ENCODE measurements around the gene RBM45.
"Not testable (repeated sequence)": the region's sequence is repeated elsewhere in the genome, so short reads cannot be mapped to it uniquely, and the experiment has no call there.

RBM45 gene

GRCh38 chr2:178076130-178076529 is 36.1 kb upstream of the RBM45 start:
- Histone ChIP-seq H3K27me3 (ENCODE audit: control insufficient read depth, insufficient read depth, low read length) (peaks cover 10% of the 10 kb centered on the region), H3K4me3 (ENCODE audit: low read length) (no peak overlapping the region), H3K36me3 (ENCODE audit: control insufficient read depth, insufficient read depth, low read length) (no peaks in the 10 kb centered on the region), H3K4me1 (ENCODE audit: control insufficient read depth, insufficient read depth, low read length) (peaks cover 28% of the 10 kb centered on the region), H3K9ac (ENCODE audit: low read length) (no peak overlapping the region), H3K9me3 (ENCODE audit: control insufficient read depth, low read length) (no peaks in the 10 kb centered on the region)

GRCh38 chr2:178079279-178079678 is 33.0 kb upstream of the RBM45 start:
- H3K9ac ChIP-seq (ENCODE audit: low read length); H3K27me3 ChIP-seq (ENCODE audit: control insufficient read depth, insufficient read depth, low read length); H3K9me3 ChIP-seq (ENCODE audit: control insufficient read depth, low read length); H3K36me3 ChIP-seq (ENCODE audit: control insufficient read depth, insufficient read depth, low read length); H3K4me1 ChIP-seq (ENCODE audit: control insufficient read depth, insufficient read depth, low read length); H3K4me3 ChIP-seq (ENCODE audit: low read length): not testable (repeated sequence)

- H3K4me3 ChIP-seq (ENCODE audit: low read length), result no peak overlapping the region
- no peaks in the 10 kb centered on the region for H3K9me3 ChIP-seq (ENCODE audit: control insufficient read depth, low read length)
These were observed 29.7 kb upstream of the RBM45 start for GRCh38 chr2:178082408-178083045.

GRCh38 chr2:178084273-178084672 is 28.0 kb upstream of the RBM45 start:
- Histone ChIP-seq H3K4me1 (ENCODE audit: control insufficient read depth, insufficient read depth, low read length) (no peaks in the 10 kb centered on the region), H3K9me3 (ENCODE audit: control insufficient read depth, low read length) (no peaks in the 10 kb centered on the region), H3K4me3 (ENCODE audit: low read length) (no peak overlapping the region), H3K9ac (ENCODE audit: low read length) (no peak overlapping the region), H3K27me3 (ENCODE audit: control insufficient read depth, insufficient read depth, low read length) (no peaks in the 10 kb centered on the region), H3K36me3 (ENCODE audit: control insufficient read depth, insufficient read depth, low read length) (no peaks in the 10 kb centered on the region)

More at GRCh38 chr2:178082408-178083045, 29.7 kb upstream of the RBM45 start:
- H3K9ac ChIP-seq (ENCODE audit: low read length), result no peak overlapping the region
- H3K4me1 ChIP-seq (ENCODE audit: control insufficient read depth, insufficient read depth, low read length), result no peaks in the 10 kb centered on the region
- H3K27me3 ChIP-seq (ENCODE audit: control insufficient read depth, insufficient read depth, low read length), result no peaks in the 10 kb centered on the region
- H3K36me3 ChIP-seq (ENCODE audit: control insufficient read depth, insufficient read depth, low read length), result no peaks in the 10 kb centered on the region

GRCh38 chr2:178088774-178089270 is 23.4 kb upstream of the RBM45 start:
- Histone ChIP-seq H3K27me3 (ENCODE audit: control insufficient read depth, insufficient read depth, low read length) (no peaks in the 10 kb centered on the region), H3K9me3 (ENCODE audit: control insufficient read depth, low read length) (no peaks in the 10 kb centered on the region), H3K4me1 (ENCODE audit: control insufficient read depth, insufficient read depth, low read length) (no peaks in the 10 kb centered on the region), H3K36me3 (ENCODE audit: control insufficient read depth, insufficient read depth, low read length) (no peaks in the 10 kb centered on the region), H3K4me3 (ENCODE audit: low read length) (no peak overlapping the region), H3K9ac (ENCODE audit: low read length) (no peak overlapping the region)

GRCh38 chr2:178093471-178093870 is 18.8 kb upstream of the RBM45 start:
- Histone ChIP-seq H3K36me3 (ENCODE audit: control insufficient read depth, insufficient read depth, low read length) (no peaks in the 10 kb centered on the region), H3K4me1 (ENCODE audit: control insufficient read depth, insufficient read depth, low read length) (no peaks in the 10 kb centered on the region), H3K4me3 (ENCODE audit: low read length) (no peak overlapping the region), H3K9ac (ENCODE audit: low read length) (no peak overlapping the region), H3K27me3 (ENCODE audit: control insufficient read depth, insufficient read depth, low read length) (no peaks in the 10 kb centered on the region), H3K9me3 (ENCODE audit: control insufficient read depth, low read length) (no peaks in the 10 kb centered on the region)

- no peak overlapping the region for H3K4me3 ChIP-seq (ENCODE audit: low read length)
- no peaks in the 10 kb centered on the region for H3K27me3 ChIP-seq (ENCODE audit: control insufficient read depth, insufficient read depth, low read length)
- no peak overlapping the region for H3K9ac ChIP-seq (ENCODE audit: low read length)
- H3K9me3 ChIP-seq (ENCODE audit: control insufficient read depth, low read length), result no peaks in the 10 kb centered on the region
- no peaks in the 10 kb centered on the region for H3K36me3 ChIP-seq (ENCODE audit: control insufficient read depth, insufficient read depth, low read length)
- H3K4me1 ChIP-seq (ENCODE audit: control insufficient read depth, insufficient read depth, low read length), result no peaks in the 10 kb centered on the region
These were observed 10.7 kb upstream of the RBM45 start for GRCh38 chr2:178101321-178102079.

- Histone ChIP-seq H3K4me1 (ENCODE audit: control insufficient read depth, insufficient read depth, low read length) (no peaks in the 10 kb centered on the region), H3K36me3 (ENCODE audit: control insufficient read depth, insufficient read depth, low read length) (no peaks in the 10 kb centered on the region), H3K27me3 (ENCODE audit: control insufficient read depth, insufficient read depth, low read length) (no peaks in the 10 kb centered on the region), H3K9ac (ENCODE audit: low read length) (no peak overlapping the region), H3K9me3 (ENCODE audit: control insufficient read depth, low read length) (no peaks in the 10 kb centered on the region), H3K4me3 (ENCODE audit: low read length) (no peak overlapping the region)
These were observed 6.7 kb upstream of the RBM45 start for GRCh38 chr2:178105566-178105965.

GRCh38 chr2:178106053-178106452 is 6.2 kb upstream of the RBM45 start:
- Histone ChIP-seq H3K36me3 (ENCODE audit: control insufficient read depth, insufficient read depth, low read length) (no peaks in the 10 kb centered on the region), H3K27me3 (ENCODE audit: control insufficient read depth, insufficient read depth, low read length) (no peaks in the 10 kb centered on the region), H3K4me1 (ENCODE audit: control insufficient read depth, insufficient read depth, low read length) (no peaks in the 10 kb centered on the region), H3K9me3 (ENCODE audit: control insufficient read depth, low read length) (no peaks in the 10 kb centered on the region), H3K9ac (ENCODE audit: low read length) (no peak overlapping the region), H3K4me3 (ENCODE audit: low read length) (no peak overlapping the region)

- Histone ChIP-seq H3K4me1 (ENCODE audit: control insufficient read depth, insufficient read depth, low read length) (peaks cover 1% of the 10 kb centered on the region), H3K27me3 (ENCODE audit: control insufficient read depth, insufficient read depth, low read length) (no peaks in the 10 kb centered on the region), H3K9me3 (ENCODE audit: control insufficient read depth, low read length) (no peaks in the 10 kb centered on the region), H3K36me3 (ENCODE audit: control insufficient read depth, insufficient read depth, low read length) (no peaks in the 10 kb centered on the region), H3K9ac (ENCODE audit: low read length) (no peak overlapping the region), H3K4me3 (ENCODE audit: low read length) (no peak overlapping the region)
These were observed 4.1 kb upstream of the RBM45 start for GRCh38 chr2:178108176-178108575.

- Histone ChIP-seq H3K4me1 (ENCODE audit: control insufficient read depth, insufficient read depth, low read length) (peaks cover 6% of the 10 kb centered on the region), H3K9ac (ENCODE audit: low read length) (no peak overlapping the region), H3K36me3 (ENCODE audit: control insufficient read depth, insufficient read depth, low read length) (no peaks in the 10 kb centered on the region), H3K27me3 (ENCODE audit: control insufficient read depth, insufficient read depth, low read length) (no peaks in the 10 kb centered on the region), H3K4me3 (ENCODE audit: low read length) (no peak overlapping the region), H3K9me3 (ENCODE audit: control insufficient read depth, low read length) (no peaks in the 10 kb centered on the region)
These were observed 2.4 kb upstream of the RBM45 start for GRCh38 chr2:178109813-178110212.

GRCh38 chr2:178110681-178111080 is 1.6 kb upstream of the RBM45 start:
- no peaks in the 10 kb centered on the region for H3K27me3 ChIP-seq (ENCODE audit: control insufficient read depth, insufficient read depth, low read length)

More at GRCh38 chr2:178110681-178111080, 1.6 kb upstream of the RBM45 start:
- peaks cover 6% of the 10 kb centered on the region for H3K4me1 ChIP-seq (ENCODE audit: control insufficient read depth, insufficient read depth, low read length)
- no peak overlapping the region for H3K9ac ChIP-seq (ENCODE audit: low read length)
- no peaks in the 10 kb centered on the region for H3K36me3 ChIP-seq (ENCODE audit: control insufficient read depth, insufficient read depth, low read length)
- no peaks in the 10 kb centered on the region for H3K9me3 ChIP-seq (ENCODE audit: control insufficient read depth, low read length)
- no peak overlapping the region for H3K4me3 ChIP-seq (ENCODE audit: low read length)
